CD4-positive, alpha-beta T cell treated with Interleukin-1 beta for 1 hour (primary cell): ENCODE data around the gene TUBD1.
"Not testable (repeated sequence)": the region's sequence is repeated elsewhere in the genome, so short reads cannot be mapped to it uniquely, and the experiment has no call there.

Experiments
- DNase-seq, 2 donors: peaks; one replicate each; pipeline ENCODE4 v3.0.0-alpha.2; 2020 to 2022

The TUBD1 gene, protein sequence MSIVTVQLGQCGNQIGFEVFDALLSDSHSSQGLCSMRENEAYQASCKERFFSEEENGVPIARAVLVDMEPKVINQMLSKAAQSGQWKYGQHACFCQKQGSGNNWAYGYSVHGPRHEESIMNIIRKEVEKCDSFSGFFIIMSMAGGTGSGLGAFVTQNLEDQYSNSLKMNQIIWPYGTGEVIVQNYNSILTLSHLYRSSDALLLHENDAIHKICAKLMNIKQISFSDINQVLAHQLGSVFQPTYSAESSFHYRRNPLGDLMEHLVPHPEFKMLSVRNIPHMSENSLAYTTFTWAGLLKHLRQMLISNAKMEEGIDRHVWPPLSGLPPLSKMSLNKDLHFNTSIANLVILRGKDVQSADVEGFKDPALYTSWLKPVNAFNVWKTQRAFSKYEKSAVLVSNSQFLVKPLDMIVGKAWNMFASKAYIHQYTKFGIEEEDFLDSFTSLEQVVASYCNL

DNA sequence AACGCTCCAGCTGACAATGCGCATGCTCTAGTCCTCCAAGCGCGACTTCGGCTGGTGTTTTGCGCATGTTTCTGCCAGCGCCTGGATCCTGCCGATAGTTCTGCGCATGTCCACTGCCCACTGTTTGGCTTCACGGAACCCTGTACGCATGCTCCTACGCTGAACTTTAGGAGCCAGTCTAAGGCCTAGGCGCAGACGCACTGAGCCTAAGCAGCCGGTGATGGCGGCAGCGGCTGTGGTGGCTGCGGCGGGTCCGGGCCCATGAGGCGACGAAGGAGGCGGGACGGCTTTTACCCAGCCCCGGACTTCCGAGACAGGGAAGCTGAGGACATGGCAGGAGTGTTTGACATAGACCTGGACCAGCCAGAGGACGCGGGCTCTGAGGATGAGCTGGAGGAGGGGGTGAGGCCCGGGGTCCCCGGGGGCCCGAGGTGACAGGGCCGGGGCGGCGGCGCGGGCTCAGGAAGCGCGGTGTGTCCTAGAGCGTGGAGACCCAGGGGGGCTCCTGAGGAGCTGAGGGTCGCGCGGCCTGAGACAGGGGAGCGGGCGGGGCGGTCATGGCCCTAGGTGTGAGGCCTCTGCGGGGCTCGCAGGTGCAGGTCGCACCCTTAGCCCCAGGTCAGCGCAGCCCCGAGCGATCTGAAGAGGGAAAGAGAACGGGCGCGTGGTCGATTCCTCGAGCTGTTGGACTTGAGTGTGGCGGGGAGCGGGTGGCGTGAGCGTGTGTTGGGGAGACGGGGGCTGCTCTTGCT lies at the start of gene TUBD1, which contains the start of gene RPS6KB1:
Gene TUBD1 (minus strand): TSS at position 20 of the 752 bp plus-strand sequence. CDS start 1,941 bp downstream, outside the sequence.
Gene RPS6KB1 (plus strand): TSS at position 198 of the 752 bp plus-strand sequence. CDS start 64 bp downstream, at position 262.
- DNase-seq: peak; percentile 99

DNA sequence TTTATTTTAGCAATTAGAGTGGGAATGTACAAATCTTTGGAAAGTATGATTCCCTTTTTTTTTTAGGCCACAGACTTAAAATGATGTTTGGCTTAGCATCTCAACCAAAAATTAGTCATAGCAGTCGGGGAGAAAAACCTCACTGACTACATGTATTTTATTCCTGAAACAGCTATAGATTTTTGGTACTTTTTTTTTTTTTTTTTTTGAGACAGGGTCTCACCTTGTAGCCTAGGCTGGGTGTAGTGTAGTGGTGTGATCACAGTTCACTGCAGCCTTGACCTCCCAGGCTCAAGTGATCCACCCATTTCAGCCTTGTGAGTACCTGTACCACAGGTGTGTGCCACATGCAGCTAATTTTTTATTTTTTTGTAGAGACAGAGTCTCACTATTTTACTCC lies 48.4 kb upstream of the TUBD1 start:
- DNase-seq: no peak

DNA sequence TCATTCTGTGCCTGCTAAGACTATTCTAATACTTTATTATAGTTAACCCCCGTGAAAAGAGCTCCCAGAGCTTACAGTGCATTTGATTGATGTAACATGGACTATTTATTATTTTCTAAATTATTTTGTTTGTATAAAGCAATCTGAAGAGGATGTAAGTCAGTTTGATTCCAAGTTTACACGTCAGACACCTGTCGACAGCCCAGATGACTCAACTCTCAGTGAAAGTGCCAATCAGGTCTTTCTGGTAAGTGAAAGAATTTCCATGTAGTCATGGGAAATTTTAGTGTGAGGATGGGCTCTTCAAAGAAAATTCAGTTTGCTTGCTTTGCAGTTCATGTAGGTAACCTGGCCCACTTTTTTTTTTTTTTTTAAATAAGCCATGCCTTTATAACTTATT lies 48.0 kb upstream of the TUBD1 start:
- not testable (repeated sequence) for DNase-seq

DNA sequence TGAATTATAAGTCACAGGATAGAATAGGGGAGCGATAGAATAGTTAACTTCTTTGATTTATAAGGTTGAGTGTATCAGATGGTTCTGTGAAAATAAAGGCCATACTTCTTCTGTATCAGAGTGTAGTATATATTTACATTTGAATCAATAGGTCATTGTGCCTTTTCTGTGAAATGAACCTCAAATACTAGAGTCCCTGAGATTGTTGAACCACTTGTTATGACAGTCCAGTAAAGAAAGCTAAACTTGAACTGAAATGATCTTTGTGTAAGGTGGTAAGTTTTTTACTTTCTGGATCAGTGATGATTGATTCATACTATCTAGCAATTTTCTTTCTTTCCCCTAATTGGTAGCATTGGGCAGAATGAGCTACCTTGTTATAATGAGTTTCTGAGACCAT lies 40.6 kb upstream of the TUBD1 start:
- not testable (repeated sequence) for DNase-seq

DNA sequence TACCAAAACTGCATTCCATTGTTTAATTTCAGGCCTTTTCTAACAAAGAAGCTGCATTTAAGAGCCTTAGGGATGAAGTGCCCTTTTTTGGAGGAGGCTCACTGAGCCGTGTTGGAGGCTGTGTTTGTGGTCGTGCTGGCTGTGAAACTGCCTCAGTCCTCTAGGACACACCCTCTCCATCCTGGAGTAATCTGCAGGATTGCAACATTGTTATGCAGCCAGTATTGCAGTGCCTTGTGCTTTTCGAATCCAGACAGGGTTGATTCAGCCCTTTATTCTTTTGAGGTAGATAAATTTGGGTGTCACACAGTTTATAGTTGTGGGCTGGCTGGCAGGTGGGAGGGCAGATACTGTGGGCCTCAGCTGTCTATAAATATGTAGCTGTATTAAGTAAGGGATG lies 38.0 kb upstream of the TUBD1 start:
- DNase-seq: not testable (repeated sequence)

DNA sequence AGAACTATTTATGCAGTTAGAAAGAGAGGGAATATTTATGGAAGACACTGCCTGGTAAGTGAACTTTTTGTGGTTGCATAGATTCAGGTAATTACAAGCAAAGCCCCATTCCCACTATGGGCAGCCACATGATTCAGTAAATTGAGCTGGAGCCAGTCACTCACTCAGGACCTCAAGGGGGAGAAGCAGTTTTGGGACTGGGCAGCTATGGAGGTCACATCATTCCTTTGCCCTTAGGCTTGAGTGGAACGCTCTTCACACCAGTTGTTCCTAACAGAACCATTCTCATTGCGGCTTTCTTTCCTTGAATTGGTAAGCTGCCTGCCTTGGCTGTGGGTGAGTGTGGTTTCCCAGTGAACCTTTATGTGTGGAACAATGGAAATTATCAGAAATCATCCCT lies 37.4 kb upstream of the TUBD1 start:
- DNase-seq: not testable (repeated sequence)

DNA sequence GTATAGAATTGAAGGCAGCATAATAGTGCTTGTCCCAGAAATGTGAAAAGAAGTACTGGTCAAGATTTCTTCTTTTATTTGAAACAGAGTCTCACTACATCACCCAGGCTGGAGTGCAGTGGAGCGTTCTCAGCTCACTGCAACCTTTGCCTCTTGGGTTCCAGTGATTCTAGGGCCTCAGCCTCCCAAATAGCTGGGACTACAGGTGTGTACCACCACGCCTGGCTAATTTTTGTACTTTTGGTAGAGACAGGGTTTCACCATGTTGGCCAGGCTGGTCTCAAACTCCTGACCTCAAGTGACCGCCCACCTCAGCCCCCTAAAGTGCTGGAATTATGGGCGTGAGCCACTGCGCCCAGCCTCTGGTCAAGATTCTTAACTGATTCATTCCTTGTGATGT lies 27.9 kb upstream of the TUBD1 start:
- DNase-seq: not testable (repeated sequence)

DNA sequence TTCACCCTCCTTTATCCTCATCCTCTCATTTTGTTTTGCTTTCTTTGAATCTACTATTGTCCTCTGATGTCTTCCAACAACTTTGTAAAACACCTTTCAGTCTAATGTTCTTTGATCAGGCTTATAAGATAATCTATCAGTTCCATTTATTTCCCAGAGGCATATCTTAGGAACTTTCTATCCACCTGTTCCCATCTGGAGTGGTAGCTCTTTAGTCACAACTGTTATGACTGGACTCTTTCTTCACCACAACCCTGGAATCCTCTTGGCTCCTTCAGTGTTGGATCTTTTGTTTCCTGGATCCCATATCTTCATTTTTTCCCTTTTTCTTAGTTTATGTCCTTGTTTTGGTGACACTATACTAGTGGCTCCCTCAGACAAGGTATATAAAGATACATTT lies 23.7 kb upstream of the TUBD1 start:
- no peak for DNase-seq

DNA sequence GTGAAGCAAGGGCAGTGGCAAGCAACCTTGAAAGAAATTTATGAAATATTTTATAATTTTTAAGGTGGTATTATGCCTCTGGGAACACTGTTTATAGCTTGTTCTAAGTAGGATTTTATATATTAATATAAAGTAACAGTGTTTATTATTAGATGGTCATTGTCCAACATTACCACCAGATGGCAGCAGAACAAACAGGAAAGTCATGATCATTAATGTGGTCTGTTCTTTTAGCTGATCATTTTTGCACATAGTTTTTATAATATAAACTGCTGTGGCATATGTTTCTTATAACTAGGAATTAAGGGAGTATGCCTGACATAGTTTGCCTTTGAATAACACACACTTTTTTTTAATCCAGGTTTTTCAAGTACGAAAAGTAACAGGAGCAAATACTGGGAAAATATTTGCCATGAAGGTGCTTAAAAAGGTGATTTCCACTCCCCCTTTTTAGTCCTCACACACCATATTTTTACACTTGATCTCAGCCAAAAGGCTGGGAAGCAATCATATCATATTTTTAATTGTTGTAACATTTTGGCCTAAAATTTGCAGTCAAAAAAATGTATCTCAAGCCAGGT lies 21.6 kb upstream of the TUBD1 start:
- DNase-seq: peak in 1 of 2 donors; percentile 65

DNA sequence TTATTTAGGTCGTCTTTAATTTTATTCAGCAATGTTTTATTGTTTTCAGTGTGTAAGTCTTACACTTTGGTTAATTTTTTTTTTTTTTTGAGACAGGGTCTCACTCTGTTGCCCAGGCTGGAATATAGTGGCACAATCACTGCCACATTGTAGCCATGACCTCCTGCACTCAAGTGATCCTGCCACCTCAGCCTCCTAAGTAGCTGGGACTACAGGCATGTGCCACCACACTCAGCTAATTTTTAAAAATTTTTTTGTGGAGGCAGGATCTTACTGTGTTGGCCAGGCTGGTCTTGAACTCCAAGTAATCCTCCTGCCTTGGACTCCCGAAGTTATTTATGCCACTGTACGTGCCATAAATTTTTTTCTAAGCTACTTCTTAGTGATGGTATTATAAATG lies 14.7 kb upstream of the TUBD1 start:
- no peak for DNase-seq

DNA sequence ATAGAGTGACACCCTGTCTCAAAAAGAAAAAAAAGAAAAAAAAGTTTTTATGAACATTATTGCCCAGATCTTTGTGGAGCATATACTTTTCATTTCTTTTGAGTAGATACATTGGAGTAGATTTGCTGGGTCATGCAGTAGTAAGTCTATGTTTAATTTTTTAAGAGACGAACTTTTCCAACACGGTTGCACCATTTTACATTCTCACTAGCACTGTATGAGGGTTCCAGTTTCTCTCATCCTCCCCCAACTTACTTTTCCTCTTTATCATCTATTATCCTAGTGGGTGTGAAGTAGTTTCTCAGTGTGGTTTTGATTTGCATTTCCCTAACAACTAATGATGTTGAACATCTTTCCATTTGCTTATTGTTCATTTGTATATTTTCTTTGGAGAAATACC lies 10.7 kb upstream of the TUBD1 start:
- no peak for DNase-seq

DNA sequence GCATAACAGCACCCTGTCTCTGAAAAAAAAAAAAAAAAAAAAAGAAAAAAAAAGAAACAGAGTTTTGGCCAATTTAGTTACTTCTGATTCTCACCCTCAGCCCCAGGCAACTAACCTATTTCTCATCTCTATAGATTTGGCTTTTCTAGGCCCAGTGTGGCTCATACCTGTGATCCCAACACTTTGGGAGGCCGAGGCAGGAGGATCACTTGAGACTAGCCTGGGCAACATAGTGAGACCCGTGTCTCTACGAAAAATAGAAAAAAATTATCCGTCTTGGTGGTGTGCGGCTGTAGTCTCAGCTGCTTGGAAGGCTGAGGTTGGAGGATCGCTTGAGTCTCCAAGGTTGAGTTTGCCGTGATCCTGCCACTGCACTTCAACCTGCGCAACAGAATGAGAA lies 8.9 kb upstream of the TUBD1 start:
- no peak for DNase-seq

DNA sequence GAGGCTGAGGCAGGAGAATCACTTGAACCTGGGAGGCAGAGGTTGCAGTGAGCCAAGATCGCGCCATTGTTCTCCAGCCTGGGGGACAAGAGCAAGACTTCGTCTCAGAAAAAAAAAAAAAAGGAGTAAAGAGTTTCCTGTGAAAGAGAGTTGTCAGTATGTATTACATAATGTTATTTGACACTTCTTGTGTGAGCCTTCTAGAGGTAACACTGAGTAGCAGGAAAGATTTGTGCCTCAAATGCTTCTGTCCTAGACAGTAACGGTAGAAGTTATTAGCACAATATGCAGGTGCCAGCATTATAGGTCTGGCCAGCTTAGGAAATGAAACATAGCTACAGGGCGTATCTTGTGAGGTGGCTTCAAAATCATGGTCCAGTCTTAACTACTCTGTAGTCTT lies 6.4 kb upstream of the TUBD1 start:
- peak in 1 of 2 donors; percentile 6 for DNase-seq

DNA sequence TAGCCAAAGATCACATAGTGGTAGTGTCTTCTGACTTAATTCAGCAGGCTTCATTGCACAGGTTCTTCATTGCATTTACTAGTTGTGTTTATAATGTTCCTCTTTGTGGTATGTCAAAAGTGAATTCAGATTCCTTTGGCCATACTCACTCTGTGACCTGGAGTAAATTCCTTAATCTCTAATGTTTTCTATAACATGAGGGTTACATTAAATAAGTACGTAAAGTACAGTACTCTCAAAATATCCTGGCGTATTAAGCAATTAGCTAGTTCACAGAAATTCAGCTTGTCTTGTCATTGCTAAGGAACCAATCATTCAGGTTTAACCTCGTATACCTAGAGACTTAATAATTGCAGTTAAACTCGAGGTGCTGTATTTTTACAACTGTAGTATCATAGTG lies 4.3 kb upstream of the TUBD1 start:
- DNase-seq: no peak

DNA sequence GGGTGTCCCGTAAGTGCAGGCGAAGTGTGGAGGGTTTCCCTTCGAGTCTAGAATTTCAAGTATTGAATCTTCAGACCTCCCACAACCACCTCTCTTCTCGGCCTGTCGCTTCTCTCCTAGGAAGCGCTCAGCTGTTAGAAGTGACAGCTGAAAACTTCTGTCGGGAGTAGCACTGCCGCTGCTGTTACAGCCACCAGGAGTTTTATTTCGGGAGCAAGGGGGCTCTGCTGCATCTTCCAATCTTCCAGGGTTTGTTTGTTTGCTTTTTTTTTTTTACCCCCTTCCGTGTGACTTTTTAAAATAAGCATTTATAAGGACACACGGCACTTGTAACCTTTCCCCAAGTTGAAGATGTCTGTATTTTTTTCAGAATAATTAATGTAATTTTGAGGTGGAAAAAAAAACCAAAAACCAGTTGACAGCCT lies 945 bp upstream of the TUBD1 start:
- no peak for DNase-seq

DNA sequence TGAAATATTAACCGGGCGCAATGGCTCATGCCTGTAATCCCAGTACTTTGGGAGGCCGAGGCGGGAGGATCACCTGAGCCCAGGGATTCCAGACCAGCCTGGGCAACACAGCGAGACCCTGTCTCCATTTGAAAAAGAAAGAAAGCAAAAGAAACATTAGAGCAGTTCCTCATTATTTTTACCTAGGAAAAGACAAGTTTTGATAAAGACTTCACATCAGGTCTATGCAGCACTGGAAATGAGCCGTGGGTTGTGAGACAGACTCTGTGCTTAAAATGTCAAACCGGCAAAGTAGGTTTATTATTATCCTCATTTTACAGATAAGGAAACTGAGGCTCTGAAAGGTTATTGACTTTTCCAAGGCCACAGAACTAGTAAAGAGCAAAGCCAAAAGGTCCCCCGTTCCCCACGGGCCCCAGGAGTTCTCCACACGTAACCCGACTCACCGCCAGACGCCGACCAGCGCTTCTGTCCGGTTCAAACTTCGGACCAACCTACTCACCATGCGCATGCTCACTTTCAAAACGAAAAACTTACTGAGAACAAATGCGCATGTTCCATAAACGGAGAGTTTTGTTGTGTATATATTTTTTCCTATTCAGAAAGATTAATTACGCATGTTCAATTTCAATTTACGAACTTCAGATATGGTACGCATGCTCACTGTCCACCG lies 356 bp downstream of the TUBD1 start:
- DNase-seq: no peak

DNA sequence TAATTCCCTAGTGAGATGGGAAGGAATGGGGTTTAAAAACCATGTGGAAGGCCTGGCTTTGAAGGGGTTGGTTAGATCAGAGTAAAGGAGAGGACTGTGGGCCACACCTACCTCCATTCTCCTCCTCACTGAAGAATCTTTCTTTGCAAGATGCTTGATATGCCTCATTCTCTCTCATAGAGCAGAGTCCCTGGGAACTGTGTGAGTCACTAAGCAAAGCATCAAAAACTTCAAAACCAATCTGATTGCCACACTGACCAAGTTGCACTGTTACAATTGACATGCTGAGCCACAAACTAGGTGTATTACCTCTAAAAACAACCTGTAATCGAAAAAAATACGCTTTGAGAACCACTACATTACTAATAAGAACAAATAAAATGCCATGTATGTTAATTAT lies 2.0 kb downstream of the TUBD1 start:
- no peak for DNase-seq

DNA sequence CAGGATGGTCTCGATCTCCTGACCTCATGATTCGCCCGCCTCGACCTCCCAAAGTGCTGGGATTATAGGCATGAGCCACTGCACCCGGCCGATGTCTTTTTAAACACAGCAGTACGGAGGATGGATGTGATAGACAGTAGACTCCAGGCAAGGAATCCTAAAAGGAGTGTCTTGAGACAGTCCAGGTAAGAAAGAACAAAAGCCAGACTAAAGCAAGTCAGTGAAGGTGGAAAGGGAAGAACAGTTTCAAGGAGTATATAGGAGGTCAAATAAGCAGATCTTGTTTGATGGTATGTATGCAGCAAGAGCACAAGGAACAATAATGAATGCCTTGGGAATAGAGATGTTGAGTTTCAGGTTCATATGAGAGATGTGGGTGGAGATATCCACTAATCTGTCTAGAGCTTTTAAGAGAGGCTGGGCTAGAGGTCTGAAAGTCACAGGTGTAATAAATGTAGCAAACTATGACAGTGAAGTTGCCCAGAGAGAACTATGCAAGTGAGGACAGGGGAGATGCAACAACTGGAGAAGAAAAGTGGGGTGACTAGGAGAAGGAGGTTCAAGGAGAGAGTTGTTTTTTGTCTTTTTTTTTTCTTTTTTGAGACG lies 4.5 kb downstream of the TUBD1 start:
- DNase-seq: no peak

DNA sequence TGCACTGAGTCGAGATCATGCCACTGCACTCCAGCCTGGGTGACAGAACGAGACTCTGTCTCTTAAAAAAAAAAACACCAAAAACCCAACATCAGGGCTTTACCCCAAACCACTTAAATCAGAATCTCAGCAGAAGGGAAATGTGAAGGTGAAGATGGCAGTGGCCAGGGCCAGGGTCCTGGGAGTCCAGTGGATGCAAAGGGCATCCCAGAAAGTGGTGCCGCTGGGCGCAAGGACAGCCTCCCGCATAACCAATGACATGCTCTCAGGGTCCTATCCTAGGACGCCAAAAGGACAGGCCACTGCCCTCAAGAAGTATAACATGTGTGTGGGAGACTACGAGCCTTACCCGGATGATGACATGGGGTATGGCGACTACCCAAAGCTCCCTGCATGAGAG lies 7.9 kb downstream of the TUBD1 start:
- no peak for DNase-seq

DNA sequence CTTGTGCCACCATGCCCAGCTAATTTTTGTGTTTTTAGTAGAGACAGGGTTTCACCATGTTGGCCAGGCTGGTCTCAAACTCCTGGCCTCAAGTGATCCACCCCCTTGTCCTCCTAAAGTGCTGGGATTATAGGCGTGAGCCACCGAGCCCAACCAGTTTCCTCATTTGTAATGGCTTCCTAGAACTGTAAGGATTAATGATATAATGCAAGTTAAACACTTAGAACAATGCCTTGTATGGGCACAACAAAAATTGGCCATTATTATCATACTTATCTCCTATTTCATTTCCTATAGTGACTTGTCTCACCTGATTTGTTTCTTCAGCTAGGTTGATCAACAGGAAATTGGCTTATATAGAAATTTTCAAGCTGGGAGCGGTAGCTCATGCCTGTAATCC lies 14.1 kb downstream of the TUBD1 start:
- DNase-seq: no peak

DNA sequence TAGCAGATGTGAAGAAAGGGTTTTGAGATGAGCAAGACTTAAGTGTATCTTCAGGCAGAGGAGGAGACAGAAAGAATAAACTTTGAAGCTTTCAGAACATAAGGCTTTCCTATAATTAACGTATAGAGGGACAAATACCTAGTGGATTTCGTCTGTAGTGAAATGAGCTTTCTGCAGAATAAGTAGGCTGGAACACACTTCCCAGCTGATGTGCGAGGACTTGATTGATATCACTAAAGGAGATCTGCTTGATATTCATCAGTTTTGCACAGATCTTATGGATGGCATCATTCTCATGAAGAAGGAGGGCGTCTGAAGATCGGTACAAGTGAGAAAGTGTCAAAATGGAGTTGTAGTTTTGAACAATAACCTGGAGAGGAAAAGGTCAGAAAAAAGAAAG lies 14.8 kb downstream of the TUBD1 start:
- DNase-seq: no peak

DNA sequence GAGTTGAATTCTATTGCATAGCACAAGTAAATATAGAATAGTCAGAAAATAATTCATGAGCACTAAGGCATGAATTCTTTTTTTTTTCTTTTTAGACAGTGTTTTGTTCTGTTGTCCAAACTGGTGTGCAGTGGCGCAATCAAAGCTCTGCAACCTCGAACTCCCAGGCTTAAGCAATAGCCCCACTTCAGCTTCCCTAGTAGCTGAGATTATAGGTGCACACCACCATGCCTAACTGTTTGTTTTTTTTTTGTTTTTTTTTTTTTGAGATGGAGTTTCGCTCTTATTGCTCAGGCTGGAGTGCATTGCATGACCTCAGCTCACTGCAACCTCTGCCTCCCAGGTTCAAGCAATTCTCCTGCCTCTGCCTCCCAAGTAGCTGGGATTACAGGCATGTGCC lies 16.6 kb downstream of the TUBD1 start:
- no peak for DNase-seq

DNA sequence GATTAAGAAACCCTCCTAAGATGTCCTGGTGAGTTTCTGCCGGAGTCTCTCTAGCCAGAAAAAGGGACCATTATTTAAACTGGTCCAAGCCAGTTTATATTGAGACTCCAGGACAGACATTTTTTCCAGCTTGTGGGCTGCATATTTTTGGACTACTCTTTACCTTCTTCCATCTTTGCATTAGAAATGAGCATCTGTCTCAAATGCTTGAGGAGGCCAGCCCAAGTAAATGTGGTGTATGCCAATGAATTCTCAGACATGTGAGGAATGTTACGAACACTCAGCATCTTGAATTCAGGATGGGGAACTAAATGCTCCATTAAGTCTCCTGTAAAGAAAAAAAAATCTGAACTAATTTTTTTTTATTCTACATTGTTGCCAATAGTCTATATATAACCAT lies 18.4 kb downstream of the TUBD1 start:
- no peak for DNase-seq
